ENCODE measurements around the gene PPARG.

GRCh38 chr3:12284591-12284990 lies 4.3 kb upstream of the PPARG start:
- TF ChIP-seq CTCF (IDR thresholded peaks at IDR 0.05; ENCODE audit: poor library complexity) (no peak), EZH2 (IDR thresholded peaks at IDR 0.05; ENCODE audit: borderline replicate concordance) (no peak)

All from hepatocyte (in vitro differentiated cells).